Left ventricle myocardium inferior (tissue), 1 donor: Measurements from ENCODE around the gene PTEN. TPM values are rescaled to one million over a fixed set of nuclear protein-coding genes. Genes with fewer than 3 reads are reported as not detected.

Experiments
- DNase-seq: peaks from one replicate; pipeline ENCODE4 v3.0.0-alpha.2; 2020
- H3K27ac ChIP-seq: fragments of 200-600 bp; replicated peaks from 2 replicates; pipeline ENCODE4 v1.8.0; 2021
- H3K27me3 ChIP-seq: fragments of 200-600 bp; 2 replicates; pipeline ENCODE4 v1.8.0; 2021; ENCODE audit warnings: low read depth
- H3K36me3 ChIP-seq: fragments of 200-600 bp; 2 replicates; pipeline ENCODE4 v1.8.0; 2021
- H3K4me1 ChIP-seq: fragments of 200-600 bp; 2 replicates; pipeline ENCODE4 v1.8.0; 2021
- H3K4me3 ChIP-seq: fragments of 200-600 bp; 2 replicates; pipeline ENCODE4 v1.8.0; 2021; ENCODE audit warnings: mild to moderate bottlenecking, moderate library complexity
- H3K9me3 ChIP-seq: fragments of 200-600 bp; replicated peaks from 2 replicates; pipeline ENCODE4 v1.8.0; 2021
- CTCF ChIP-seq: fragments of 200-600 bp; IDR thresholded peaks from 2 replicates; pipeline ENCODE4 v1.8.0; 2021; ENCODE audit warnings: antibody characterized with exemption, mild to moderate bottlenecking, borderline replicate concordance
- intact Hi-C: fragments of 100-400 bp; cut with micrococcal nuclease; formaldehyde crosslinking; loops from one replicate; pipeline ENCODE4 v1.11.0; 2022
- total RNA-seq: library from RNA; stranded (reverse); fragmentation: NEBNext Ultra II Directional; extraction: Animal tissue kit (Norgen Biotek cat#: 25700); gene quantifications from one replicate; pipeline ENCODE4 v1.2.1, GENCODE V29; 2021
- donor health status: DM: no; HTN: yes; CAD: no; lungs with severe emphysema.

Gene PTEN
- total RNA-seq, 1 donor from 2014 or later = 49.9 TPM

- no peak for TF ChIP-seq CTCF
- Histone ChIP-seq H3K36me3 (no peaks in the 10 kb centered on the region), H3K4me1 (no peaks in the 10 kb centered on the region), H3K9me3 (no peaks in the 10 kb centered on the region), H3K27ac (no peak overlapping the region), H3K27me3 (no peaks in the 10 kb centered on the region), H3K4me3 (no peak overlapping the region)
- intact Hi-C loops = no loop called here
- DNase-seq = no peak
These were observed 128.5 kb downstream of the PTEN start for GRCh38 chr10:87991946-87992345.

- no peak overlapping the region for H3K4me3 ChIP-seq
- peaks cover 7% of the 10 kb centered on the region for H3K9me3 ChIP-seq
- H3K4me1 ChIP-seq = no peaks in the 10 kb centered on the region
- no peak for TF ChIP-seq CTCF
- no peak for DNase-seq
- no peak overlapping the region for H3K27ac ChIP-seq
- H3K36me3 ChIP-seq = no peaks in the 10 kb centered on the region
- H3K27me3 ChIP-seq = no peaks in the 10 kb centered on the region
- intact Hi-C loops = no loop called here
These were observed 141.0 kb downstream of the PTEN start for GRCh38 chr10:88004451-88004850.

- no peaks in the 10 kb centered on the region for H3K27me3 ChIP-seq
- no peaks in the 10 kb centered on the region for H3K36me3 ChIP-seq
- H3K4me1 ChIP-seq = no peaks in the 10 kb centered on the region
- H3K4me3 ChIP-seq = no peak overlapping the region
- H3K9me3 ChIP-seq = peaks cover 6% of the 10 kb centered on the region
- no peak overlapping the region for H3K27ac ChIP-seq
- no peak for TF ChIP-seq CTCF
- DNase-seq = no peak
- intact Hi-C loops = no loop called here
These were observed 142.8 kb downstream of the PTEN start for GRCh38 chr10:88006261-88006660.

GRCh38 chr10:88008866-88009470 is 145.5 kb downstream of the PTEN start:
- intact Hi-C loops = no loop called here

GRCh38 chr10:88012641-88013040 is 149.2 kb downstream of the PTEN start:
- Histone ChIP-seq H3K27ac (peak overlapping the region; percentile 20), H3K9me3 (peaks cover 9% of the 10 kb centered on the region), H3K4me3 (no peak overlapping the region), H3K4me1 (peaks cover 8% of the 10 kb centered on the region), H3K27me3 (no peaks in the 10 kb centered on the region), H3K36me3 (no peaks in the 10 kb centered on the region)
- DNase-seq = no peak
- intact Hi-C loops = no loop called here
- TF ChIP-seq CTCF = no peak

More at GRCh38 chr10:88008866-88009470, 145.5 kb downstream of the PTEN start:
- no peak for DNase-seq
- no peaks in the 10 kb centered on the region for H3K36me3 ChIP-seq
- no peak overlapping the region for H3K27ac ChIP-seq
- H3K27me3 ChIP-seq = no peaks in the 10 kb centered on the region
- H3K4me3 ChIP-seq = no peak overlapping the region
- H3K9me3 ChIP-seq = peaks cover 9% of the 10 kb centered on the region
- TF ChIP-seq CTCF = no peak
- peaks cover 8% of the 10 kb centered on the region for H3K4me1 ChIP-seq
